HG02973 (cell line): ENCODE results near the gene APOL5.
"Not testable (repeated sequence)": the region's sequence is repeated elsewhere in the genome, so short reads cannot be mapped to it uniquely, and the experiment has no call there.

Source experiments
- ATAC-seq: cut with Tn5 transposase; IDR thresholded peaks from one replicate; pipeline ENCODE4 v1.9.1; 2021; ENCODE audit warnings: moderate library complexity; ENCODE audit not compliant: unreplicated experiment

Gene APOL5

GRCh38 chr22:35717572-35717971 is at the start of gene APOL5:
Gene APOL5, plus strand, starts transcription at chr22:35717872. Its CDS starts 0 bp downstream, at chr22:35717872.
- no peak for ATAC-seq

GRCh38 chr22:35674335-35674734 is 43.3 kb upstream of the APOL5 start:
- no peak for ATAC-seq

GRCh38 chr22:35676065-35676464 is 41.6 kb upstream of the APOL5 start:
- ATAC-seq, result not testable (repeated sequence)

GRCh38 chr22:35677460-35678187 is 40.0 kb upstream of the APOL5 start:
- no peak for ATAC-seq

GRCh38 chr22:35678836-35679235 is 38.8 kb upstream of the APOL5 start:
- ATAC-seq, result no peak

- not testable (repeated sequence) for ATAC-seq
Measured at GRCh38 chr22:35679492-35679891, 38.2 kb upstream of the APOL5 start.

- no peak for ATAC-seq
Measured at GRCh38 chr22:35681454-35682052, 36.1 kb upstream of the APOL5 start.

- no peak for ATAC-seq
Measured at GRCh38 chr22:35683560-35683959, 34.1 kb upstream of the APOL5 start.

GRCh38 chr22:35684270-35684700 is 33.4 kb upstream of the APOL5 start:
- no peak for ATAC-seq

- no peak for ATAC-seq
Measured at GRCh38 chr22:35684732-35685131, 32.9 kb upstream of the APOL5 start.

GRCh38 chr22:35685731-35686130 is 31.9 kb upstream of the APOL5 start:
- ATAC-seq, result no peak

- ATAC-seq, result no peak
Measured at GRCh38 chr22:35686298-35686697, 31.4 kb upstream of the APOL5 start.

GRCh38 chr22:35687461-35687860 is 30.2 kb upstream of the APOL5 start:
- ATAC-seq, result no peak

GRCh38 chr22:35688913-35689675 is 28.6 kb upstream of the APOL5 start:
- no peak for ATAC-seq

GRCh38 chr22:35690001-35690400 is 27.7 kb upstream of the APOL5 start:
- no peak for ATAC-seq

GRCh38 chr22:35695202-35695601 is 22.5 kb upstream of the APOL5 start:
- ATAC-seq, result no peak

- ATAC-seq, result no peak
Measured at GRCh38 chr22:35697142-35697541, 20.5 kb upstream of the APOL5 start.

- ATAC-seq, result not testable (repeated sequence)
Measured at GRCh38 chr22:35699852-35700251, 17.8 kb upstream of the APOL5 start.

- ATAC-seq, result no peak
Measured at GRCh38 chr22:35703861-35704584, 13.6 kb upstream of the APOL5 start.

GRCh38 chr22:35705141-35705540 is 12.5 kb upstream of the APOL5 start:
- no peak for ATAC-seq

- ATAC-seq, result no peak
Measured at GRCh38 chr22:35708453-35708852, 9.2 kb upstream of the APOL5 start.
